Measurements from ENCODE around the gene TGFBR1.

Gene TGFBR1

DNA sequence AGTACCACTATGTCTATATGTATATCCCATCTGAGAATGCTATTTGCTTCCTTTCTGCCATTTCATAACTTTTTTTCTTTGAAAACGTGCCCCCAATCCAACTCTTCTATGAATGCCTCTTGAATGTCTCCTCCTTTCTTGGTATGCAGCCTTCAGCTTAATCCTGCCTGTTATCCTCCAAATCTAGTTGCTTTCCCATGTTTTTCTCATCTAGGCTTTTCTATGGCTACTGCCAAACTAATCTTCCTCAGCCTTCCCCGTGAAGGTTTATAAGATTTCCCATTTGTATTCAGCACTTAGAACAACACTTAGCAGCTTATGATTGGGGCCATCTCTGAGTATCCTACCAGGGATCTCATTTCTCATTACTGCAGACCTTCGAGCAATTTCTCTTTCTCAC is 2.5 kb downstream of the TGFBR1 start:
- DNase-seq (ENCODE audit: low spot score), result no peak

DNA sequence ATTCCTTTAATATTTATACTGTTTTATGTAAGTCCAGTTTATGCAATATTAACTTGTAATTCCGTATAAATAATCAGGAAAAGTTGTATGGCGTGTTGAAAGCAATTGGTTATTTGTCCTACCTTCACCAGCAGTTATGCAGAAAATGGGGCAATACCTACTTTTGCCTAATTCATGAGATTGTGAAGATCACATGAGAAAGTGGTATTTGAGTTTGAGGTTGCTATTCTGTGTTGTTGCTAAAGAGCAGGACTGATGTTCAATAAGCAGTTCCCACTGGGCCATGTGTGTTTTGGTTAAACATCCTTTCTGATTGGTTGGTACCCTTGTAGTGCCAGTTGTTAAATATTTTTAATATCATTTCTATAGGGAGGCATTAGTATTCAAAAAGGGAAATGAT is 3.2 kb downstream of the TGFBR1 start:
- DNase-seq (ENCODE audit: low spot score), result no peak

DNA sequence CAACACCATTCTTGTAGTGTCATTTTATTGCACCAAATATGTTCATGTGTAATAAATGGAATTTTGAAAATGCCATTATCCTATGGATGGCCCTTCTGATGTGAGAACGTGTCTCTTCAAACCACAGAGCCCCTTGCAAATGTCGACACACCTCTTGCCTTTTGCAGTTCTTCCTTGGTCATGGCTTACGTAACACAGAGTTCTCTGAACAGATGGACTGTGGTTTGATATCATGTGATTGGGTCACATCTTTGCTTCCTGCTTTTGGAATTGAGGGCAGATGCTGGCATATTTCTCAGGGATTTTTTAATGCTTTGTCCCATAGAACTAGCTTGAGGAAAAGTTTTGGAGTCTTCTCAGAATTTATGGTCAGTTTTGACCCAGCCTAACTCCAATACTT is 4.6 kb downstream of the TGFBR1 start:
- DNase-seq (ENCODE audit: low spot score), result peak; percentile 62

DNA sequence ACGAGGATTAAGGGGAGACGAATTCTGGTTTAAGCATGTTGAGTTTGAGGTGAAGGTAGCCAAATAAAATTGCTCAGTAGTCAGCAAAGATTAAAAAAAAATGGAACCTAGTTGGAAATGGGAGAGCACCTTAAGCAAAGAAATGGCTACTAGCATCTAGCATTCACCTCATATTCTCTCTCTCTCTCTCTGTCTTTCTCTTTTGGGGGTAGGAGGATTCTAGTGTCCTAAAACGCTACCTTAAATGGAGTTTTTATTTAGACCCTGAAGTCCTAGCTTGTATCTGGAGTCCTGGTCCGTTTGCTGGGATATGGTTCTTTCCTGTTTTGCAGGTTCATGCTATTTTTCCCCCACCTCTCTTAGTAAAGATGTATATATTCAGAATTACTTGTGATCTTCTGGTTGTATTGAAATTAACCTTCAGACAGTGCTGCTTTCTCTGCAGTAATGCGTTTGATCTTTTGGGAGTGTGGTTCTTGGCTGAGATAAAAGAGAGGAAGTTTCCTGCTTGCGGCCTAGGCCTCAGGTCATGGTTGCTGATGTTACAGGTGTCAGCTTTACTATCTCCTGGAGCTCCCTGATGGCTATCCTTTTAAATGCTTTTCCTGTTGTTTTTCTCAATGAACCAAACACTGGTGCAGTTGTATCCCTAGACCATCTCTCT is 8.0 kb downstream of the TGFBR1 start:
- DNase-seq (ENCODE audit: low spot score), result no peak

DNA sequence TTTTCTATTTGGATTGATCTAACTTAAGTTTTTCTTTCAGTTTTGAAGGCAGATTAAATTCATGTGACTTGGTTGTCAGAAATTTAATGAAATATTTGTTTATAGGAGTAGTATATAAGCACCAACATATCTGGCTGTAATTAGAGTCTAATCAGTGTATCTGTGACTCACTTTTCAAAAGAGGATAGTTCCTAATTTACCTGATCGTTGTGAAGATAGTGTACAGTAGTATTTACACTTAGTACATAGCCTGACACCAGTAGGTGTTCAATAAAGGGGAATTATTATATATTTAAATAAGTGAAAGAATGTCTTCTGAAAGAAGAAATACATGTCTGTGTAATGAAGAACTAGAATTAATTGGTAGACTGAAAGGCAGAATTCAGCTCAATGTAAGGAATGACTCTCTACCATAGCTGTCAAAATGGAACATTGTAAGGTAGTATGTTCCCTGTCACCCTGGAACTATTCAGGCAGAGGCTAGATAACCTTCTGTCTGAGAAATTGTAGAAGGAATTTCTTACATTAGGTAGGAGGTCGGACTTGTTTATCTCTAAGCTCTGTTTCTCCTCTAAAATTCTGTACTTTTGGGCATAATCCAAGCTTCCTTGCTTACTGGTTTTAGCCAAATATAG is 8.6 kb downstream of the TGFBR1 start:
- no peak for DNase-seq (ENCODE audit: low spot score)

DNA sequence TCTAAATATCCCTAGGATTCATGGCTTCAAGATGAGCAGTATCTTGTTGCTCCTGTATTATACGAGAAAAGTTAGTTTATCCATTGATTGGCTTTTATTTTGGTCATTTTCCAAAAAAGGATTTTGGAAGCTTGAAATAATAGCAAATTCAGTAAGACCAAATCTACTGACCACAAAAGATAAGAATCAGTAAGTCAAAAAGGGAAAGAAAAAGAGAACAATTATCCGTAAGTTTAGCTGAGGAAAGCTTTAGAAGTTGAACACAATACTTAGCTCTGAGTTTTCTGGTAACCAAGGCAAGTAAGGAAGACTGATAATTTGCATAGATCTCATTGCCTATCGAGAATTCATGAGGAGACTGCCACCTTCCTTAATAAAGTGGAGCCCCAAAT is 9.1 kb downstream of the TGFBR1 start:
- DNase-seq (ENCODE audit: low spot score), result no peak

DNA sequence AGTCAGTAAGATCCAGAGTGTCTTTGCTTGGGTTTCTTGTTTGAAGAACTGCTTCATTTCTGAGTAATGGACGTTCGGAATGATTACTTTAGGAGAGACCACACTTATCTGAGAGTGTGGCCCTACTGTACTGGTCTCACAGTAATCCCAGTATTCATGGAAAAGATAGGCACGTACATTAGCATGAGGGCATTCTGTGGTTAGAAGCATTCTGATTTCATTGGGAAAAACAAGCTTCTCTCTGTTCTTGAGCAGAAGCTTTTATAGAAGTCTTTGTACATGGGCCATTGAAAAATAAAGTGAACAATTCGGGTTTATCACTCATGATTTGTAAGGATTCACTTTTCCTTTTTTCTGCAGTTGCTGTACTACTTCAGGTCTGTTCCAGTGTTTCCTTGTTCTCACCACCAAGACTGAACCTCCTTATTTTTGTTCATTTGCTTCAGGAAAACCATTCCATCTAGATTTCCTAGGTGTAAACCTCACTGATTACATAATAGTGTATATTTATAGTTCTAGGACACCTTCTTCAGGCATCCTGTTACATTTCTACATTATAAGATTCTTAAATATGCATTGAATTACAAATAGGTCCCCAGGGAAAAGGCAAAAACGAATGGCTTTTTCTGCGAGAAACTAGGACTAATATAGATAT is 10.1 kb downstream of the TGFBR1 start:
- no peak for DNase-seq (ENCODE audit: low spot score)

DNA sequence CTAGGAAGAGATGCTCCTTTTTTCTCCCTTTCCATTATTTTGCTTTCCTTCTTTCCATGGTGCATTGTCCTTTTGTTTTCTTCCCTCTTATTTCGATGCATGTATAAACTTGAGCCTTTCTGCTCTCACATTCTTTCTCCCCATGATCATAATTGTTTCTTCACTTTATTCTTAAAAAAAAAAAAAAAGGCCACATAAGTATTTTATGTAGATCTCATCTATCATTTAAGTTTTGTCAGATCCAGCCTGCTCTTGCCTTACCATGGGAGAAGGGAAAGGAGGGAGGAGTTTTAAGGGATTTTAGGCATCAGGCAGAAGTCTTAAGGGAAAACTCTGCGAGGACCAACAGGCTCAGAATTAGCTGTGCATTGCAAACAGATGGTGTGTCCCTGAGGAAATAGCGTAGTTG is 11.1 kb downstream of the TGFBR1 start:
- DNase-seq (ENCODE audit: low spot score), result no peak

DNA sequence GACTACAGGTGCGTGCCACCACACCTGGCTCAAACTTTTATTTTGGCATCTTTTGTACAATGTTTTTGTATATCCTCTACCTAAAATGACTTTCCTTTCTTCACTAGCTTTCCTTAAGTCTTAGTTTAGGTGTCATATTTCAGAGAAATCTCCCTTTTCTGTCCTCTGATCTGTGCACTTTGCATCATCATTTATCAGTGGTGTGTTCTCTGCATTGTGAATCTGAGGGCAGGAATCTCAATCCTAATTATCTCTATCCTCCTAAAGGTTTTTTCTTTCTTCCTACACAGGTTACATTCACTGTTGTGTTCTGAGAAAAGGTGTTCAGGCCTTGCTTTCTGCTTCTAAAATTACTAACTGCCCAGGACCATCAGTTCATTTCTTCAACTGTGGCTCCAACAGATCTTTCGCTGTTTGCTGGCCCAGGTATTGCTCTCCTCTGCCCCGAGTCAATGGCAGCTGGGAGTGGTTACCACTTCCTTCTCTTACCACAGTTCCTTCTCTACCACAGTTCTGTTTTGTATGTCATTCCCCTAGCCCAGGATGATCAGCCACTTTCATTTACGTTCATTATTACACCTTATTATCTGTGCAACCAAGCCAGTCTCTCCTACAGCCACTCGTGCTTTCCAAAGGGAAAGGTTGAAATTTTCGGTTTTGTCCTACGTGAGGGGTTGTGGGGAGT is 14.0 kb downstream of the TGFBR1 start:
- DNase-seq (ENCODE audit: low spot score), result peak; percentile 78

DNA sequence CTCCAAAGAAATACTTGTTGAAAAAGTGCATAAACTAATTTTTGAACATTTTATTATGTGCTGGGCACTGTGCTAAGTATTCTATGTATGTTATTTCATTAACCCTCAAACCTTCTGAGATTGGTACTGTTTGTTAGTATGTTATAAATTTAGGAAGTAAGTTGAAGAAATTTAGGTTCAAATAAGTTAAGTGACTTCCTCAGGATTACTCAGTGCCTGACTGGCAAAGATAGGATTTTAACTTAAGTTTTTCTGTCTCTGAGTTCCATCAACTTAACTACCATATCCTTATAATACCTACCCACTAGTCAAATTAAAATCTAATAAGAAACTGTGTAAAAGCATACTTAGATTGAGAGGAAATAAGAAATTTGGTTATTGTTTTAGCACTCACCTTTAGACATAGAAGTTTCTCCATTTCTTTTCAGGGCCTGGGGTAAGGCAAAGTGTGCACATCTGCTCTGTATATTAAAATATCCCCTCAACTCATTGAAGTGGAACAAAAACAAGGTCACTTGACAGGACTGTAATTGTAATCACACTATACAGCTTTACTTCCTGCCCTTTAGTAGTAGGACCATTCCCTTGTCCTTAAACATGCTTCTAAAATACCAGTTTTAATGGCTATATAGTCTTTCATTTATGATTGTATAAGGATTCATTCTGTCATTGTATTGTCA is 15.2 kb downstream of the TGFBR1 start:
- DNase-seq (ENCODE audit: low spot score), result peak; percentile 86

DNA sequence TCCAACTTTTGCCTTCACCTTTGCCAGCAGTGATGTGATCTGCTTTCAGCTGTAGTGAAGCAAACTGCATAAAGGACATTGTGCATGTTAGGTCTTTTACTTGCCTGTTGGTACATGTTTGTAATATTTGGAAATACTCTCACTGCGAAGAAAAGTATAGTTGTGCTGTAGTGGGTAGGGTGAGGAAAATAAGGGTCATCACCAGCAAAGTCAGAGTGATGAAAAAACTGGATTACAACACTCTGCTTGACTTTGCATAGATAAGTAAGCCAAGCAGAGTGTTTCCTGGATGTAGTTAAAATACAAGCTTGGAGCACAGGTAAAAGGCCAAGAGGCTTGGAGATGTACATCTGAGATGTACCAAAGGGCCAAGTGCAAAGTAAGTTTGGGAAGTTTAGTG is 16.7 kb downstream of the TGFBR1 start:
- no peak for DNase-seq (ENCODE audit: low spot score)

DNA sequence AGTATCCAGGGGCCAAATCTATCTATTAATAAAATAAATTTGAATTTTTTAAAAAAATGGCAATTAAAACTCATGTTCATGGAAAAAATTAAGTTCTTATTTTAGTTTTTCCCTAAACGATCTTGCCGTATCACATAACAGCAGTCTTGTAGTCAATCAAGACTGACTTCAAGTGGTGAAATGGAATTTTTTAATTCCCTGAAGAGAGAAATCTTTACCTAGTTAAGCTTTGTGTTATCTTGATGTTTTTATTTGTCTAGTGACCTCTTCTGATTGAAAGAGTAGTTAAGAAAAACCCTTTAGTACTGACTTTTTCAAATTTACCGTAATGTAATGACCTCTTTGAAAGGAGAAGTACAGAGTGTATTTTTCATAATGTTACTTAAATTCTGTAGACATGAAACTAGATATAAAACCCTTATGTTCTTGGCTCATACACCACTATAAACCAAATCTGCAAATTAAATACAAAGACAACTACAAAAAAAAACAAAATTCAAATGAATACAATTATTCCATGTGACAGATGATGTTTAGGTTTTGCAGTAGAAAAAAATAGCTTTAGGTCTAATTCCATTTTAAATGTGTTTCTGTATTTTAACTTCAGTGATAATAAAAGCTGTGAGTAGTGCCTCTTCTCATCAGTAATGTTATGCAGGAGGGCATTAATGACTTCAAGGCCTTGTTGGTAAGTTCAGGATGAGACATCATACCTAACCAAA is 19.8 kb downstream of the TGFBR1 start:
- no peak for DNase-seq (ENCODE audit: low spot score)

DNA sequence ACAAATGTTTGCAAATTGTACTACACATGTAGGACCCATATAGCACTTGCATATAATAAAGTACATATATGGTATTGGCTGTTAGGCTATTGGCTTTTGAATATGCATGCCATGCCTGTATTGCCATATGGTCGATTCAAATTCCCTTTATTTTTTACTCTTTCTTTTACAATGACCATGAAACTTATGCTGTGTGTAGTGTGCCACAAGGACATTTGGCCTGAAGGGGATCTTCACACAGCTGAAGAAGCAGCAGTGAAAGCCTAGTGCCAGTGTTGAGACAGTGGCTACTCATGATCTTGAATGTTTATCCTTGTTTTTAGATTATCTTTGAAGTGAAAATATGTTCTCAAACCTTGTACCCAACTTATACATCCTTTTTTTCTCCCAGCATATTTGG is 20.5 kb downstream of the TGFBR1 start:
- DNase-seq (ENCODE audit: low spot score), result no peak

DNA sequence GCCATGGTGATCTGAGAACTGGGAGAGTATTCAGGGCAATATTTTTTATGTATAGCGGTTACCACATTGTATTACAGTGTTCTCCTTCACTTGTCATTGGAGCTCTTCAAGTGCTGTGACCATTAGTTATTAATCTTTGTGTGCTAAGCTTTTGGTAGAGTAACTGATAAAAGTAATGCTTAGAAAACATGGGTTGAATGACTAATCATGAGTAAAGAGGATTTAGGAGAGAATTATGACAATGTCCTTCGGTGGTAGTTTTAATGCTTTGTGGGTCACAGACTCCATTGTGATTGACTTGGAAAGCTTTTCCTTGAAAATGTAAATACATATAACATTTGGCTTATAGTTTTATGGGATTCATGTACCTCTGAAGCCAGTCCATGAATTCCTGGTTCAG is 21.4 kb downstream of the TGFBR1 start:
- no peak for DNase-seq (ENCODE audit: low spot score)

DNA sequence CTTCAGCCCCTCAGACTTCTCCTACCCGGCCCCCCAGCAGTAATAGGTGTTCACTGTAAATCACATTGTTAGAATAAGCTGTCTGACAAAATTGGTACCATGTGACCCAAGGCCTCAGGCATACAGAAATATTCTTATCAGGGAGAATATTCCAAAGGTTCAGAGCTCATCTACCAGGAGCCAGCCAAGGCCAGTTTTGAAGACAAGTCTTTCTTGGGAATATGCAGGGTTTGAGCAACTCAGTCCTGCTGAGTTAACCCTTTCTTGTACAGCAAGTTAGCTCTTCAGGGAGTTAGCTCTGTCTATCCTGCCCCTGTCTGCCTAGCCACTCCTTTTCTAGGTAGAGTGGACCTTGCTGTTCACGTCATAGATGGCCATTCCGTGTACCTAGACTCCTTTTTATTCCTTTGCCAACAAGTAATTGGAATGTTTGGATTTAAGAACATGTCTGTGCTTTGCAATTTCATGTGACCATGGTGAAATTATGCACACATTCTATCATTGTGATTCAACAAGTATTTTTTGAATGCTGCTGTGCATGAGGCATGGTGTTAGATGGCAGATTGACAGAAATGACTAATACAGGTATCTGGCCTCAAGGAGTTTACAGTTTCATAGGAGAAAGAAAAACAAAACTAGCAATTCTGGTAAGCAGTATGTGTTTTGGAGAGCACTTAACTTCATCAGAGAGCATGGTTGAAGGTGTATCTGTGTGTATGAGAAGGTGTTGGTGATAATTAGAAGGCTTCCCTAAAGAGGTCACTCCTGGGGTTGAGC is 22.6 kb downstream of the TGFBR1 start:
- no peak for DNase-seq (ENCODE audit: low spot score)

DNA sequence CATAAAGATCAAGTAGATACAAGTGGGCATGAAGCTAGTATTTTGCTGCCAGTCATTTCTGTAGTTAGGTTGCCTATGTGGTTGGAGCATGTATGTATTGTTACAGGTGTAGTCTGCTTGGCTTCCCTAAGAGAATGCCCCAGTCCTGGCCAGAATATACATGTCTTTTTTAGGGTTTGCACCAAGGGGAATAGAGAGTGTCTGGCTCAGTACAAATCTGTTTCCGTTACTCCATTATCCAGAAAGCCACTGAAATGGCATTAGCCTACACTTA is 23.2 kb downstream of the TGFBR1 start:
- DNase-seq (ENCODE audit: low spot score), result no peak

DNA sequence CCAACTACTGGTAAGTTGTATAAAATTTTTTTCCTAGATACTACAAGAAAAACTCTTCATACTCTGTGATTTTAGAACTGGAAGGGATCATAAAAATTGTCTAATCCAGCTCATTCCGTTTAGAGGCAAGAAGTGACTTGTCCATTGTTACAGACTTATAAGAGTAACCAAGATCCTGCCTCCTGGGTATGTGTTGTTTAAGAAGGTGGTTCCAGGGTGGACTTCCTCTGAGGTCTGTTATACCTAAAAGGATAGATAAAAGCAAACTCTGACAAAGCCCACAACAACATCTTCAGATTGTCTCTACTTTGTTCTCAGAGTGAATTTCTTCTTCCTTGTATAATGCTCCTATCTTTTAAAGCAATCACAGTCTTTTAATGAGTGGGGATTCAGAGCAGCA is 24.2 kb downstream of the TGFBR1 start:
- no peak for DNase-seq (ENCODE audit: low spot score)

DNA sequence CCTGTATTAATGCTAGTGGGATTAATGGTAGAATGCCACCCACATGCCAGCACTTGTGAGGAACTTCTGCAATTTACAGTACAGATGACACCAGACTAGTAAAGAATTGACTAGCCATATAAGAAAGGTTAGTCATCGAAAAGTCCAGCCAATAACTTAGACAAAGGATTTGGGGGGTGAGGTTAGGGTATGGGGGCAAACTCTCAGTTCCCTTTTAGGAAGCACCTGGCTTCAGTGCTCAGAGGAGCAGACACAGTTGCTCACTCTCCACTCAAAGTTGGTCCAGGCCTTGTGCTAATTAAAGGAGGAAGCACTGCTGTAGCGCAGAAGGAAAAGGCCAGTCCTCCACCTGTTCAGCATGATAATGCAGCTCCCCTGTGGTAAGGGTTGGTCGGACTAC is 25.2 kb downstream of the TGFBR1 start:
- peak; percentile 56 for DNase-seq (ENCODE audit: low spot score)

DNA sequence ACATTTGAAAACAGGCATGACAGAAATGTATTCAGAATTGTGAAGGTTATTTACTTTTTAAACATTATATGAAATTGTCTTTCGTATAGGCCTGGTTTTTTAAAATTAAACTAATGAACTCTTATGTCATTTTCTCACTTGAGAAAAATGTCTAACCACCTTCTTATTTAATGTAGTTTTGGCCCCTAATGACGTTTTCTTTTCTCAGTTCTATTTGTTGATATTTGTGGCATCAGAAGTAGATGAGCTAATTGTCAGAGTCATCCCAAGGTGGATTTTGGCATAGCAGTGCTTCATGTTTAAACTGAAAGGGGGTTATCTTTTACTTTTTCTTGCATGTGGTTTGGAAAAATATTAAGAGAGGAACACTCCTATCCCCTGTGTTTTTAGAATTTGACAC is 28.2 kb downstream of the TGFBR1 start:
- DNase-seq (ENCODE audit: low spot score), result no peak

DNA sequence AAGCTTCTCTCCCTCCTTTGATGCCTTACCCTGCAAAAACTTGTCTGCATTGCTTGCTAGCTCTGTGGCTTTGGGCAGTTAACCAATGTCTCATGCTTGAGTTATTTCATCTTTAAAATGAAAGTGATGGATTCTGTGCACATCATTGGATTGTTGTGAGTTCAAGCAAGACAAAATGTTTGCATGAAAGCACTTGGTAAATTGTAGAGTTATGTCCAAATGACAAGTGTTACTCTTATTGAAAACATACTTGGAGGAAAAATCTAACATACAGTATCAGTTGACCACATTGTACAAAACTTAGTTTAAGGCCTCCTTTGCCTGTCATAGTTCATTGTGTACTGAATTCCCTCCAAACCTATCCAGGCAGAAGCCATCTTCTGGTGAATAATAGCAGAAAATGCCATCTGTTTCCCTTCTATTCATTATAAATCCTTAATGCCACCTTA is 30.0 kb downstream of the TGFBR1 start:
- DNase-seq (ENCODE audit: low spot score), result peak; percentile 39

DNA sequence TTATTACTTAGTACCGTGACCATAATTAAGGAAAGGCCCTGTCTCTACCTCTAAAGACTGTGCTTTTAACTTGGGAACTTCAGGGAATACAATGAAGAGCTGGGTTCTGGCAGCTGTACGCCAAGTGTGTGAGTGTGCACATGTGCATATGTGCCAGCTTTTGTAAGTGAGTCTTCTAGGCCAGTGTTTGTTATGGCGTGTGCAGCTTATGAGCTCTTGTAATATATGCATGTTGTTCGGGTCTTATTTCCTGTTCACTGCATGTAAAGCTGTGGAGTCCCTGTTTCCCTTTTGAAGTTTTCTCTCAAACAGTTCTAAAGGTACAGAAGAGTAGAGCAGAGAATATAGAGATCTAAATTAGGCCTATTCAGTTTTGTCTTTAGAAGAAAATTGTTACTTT is 30.5 kb downstream of the TGFBR1 start:
- DNase-seq (ENCODE audit: low spot score), result peak; percentile 44

Measured in NAMALWA (cell line).